B cell (primary cell): Measurements from ENCODE around the gene VCX2.

Source experiments
- CTCF ChIP-seq: fragments of 200-600 bp; IDR thresholded peaks from one replicate; pipeline ENCODE4 v1.8.0; 2022; ENCODE audit warnings: antibody characterized with exemption, mild to moderate bottlenecking
- EZH2 ChIP-seq: IDR thresholded peaks from 2 replicates; pipeline ENCODE4 v1.6.1; 2012; ENCODE audit warnings: borderline replicate concordance, low read depth, mild to moderate bottlenecking, moderate library complexity, low read length; ENCODE audit not compliant: insufficient read depth, poor library complexity, severe bottlenecking

GRCh38 chrX:8144925-8145324 lies 26.1 kb downstream of the VCX2 start:
- no peak for TF ChIP-seq CTCF
- TF ChIP-seq EZH2, result no peak
